Right cardiac atrium (tissue), 5 donors: ENCODE data around the gene SPATS1. TPM values are rescaled to one million over a fixed set of nuclear protein-coding genes. Genes with fewer than 3 reads are reported as not detected.
"Not testable (repeated sequence)": the region's sequence is repeated elsewhere in the genome, so short reads cannot be mapped to it uniquely, and the experiment has no call there.

Source experiments
- ATAC-seq, 2 donors: fragments of 200-7000 bp; cut with Tn5 transposase; one replicate each; pipeline versions ENCODE4 v1.8.0 to v1.9.1; 2020; ENCODE audit warnings: moderate library complexity in 2 of 2, mild to moderate bottlenecking in 1 of 2
- DNase-seq, 3 donors: peaks; one replicate each; pipeline ENCODE4 v3.0.0-alpha.2; 2020
- H3K27ac ChIP-seq: one replicate; pipeline ENCODE4 v1.5.1; 2013; ENCODE audit warnings: mild to moderate bottlenecking, low read length, control low read depth, moderate library complexity
- H3K27me3 ChIP-seq: one replicate; pipeline ENCODE4 v1.6.1; 2013; ENCODE audit not compliant: control insufficient read depth, insufficient read depth
- H3K4me1 ChIP-seq: one replicate; pipeline ENCODE4 v1.6.1; 2013; ENCODE audit warnings: low read length; ENCODE audit not compliant: control insufficient read depth, insufficient read depth
- H3K4me3 ChIP-seq: one replicate; pipeline ENCODE4 v1.5.1; 2013; ENCODE audit warnings: low read length, control low read depth
- H3K9me3 ChIP-seq: one replicate; pipeline ENCODE4 v1.6.1; 2013; ENCODE audit warnings: low read length; ENCODE audit not compliant: control insufficient read depth
- WGBS: extraction: QIAGEN DNeasy Blood & Tissue Kit; methylation state at CpG from one replicate; pipeline ENCODE4 v1.1.7; 2013; 5-methylcytosine and 5-hydroxymethylcytosine counted together
- intact Hi-C, 4 donors: fragments of 100-400 bp; cut with DNase I; formaldehyde crosslinking; loops; one replicate each; pipeline versions ENCODE4 v1.11.0 to v1.14.0; 2022 to 2023
- polyA plus RNA-seq: library from polyadenylated mRNA; stranded (reverse); fragments of 200-250 nt; gene quantifications from one replicate; pipeline ENCODE4 v1.2.3, GENCODE V29; 2013
- total RNA-seq, 4 donors: library from RNA; stranded (reverse); fragmentation: NEBNext Ultra II Directional; extraction: Animal tissue kit (Norgen Biotek cat#: 25700); gene quantifications; one replicate each; pipeline ENCODE4 v1.2.1, GENCODE V29; 2021
- donor health status: healthy with polysubstance abuse.
- donor health status: DM: no; HTN: yes; CAD: no.
- donor health status: DM: no; HTN: no; CAD: no.
- donor health status: DM: no; HTN: yes; CAD: no; lungs with severe emphysema.
- donor health status: DM: yes; HTN: yes; CAD: no.

The SPATS1 gene
- total and polyA plus RNA-seq, 5 donors, result not detected

GRCh38 chr6:44312901-44313788, 29.3 kb upstream of the SPATS1 start, which contains the start of gene AARS2:
Gene AARS2, minus strand, starts transcription at chr6:44313347. Its CDS starts 24 bp downstream, at chr6:44313323.
- Histone ChIP-seq H3K27me3 (no peaks in the 10 kb centered on the region), H3K27ac (peak within 1 kb of the TSS; percentile 57), H3K4me3 (peak within 1 kb of the TSS; percentile 81), H3K4me1 (peaks cover 3% of the 10 kb centered on the region), H3K9me3 (no peaks in the 10 kb centered on the region)
- intact Hi-C loops, result loop anchor here in 1 of 4 donors (10.0 kb wide), 1 partner anchor 138 kb away; no protein-coding TSS in a partner anchor
- 3% methylated on average over 52 of the region's 52 CpGs for WGBS
- DNase-seq, result peak; percentile 87 to 95 (median 94)
- peak; percentile 93 to 95 for ATAC-seq

- H3K27ac ChIP-seq, H3K4me1 ChIP-seq, DNase-seq, H3K27me3 ChIP-seq, H3K4me3 ChIP-seq, H3K9me3 ChIP-seq, ATAC-seq: not testable (repeated sequence)
- WGBS, result 90% methylated on average over 8 of the region's 8 CpGs
- intact Hi-C loops, result loop anchor here in 1 of 4 donors (10.0 kb wide), 1 partner anchor 140 kb away; no protein-coding TSS in a partner anchor
Measured at GRCh38 chr6:44314657-44315056, 27.8 kb upstream of the SPATS1 start.

- 63% methylated on average over 3 of the region's 3 CpGs for WGBS
- H3K27ac ChIP-seq, result no peak overlapping the region
- intact Hi-C loops, result loop anchor here in 1 of 4 donors (10.0 kb wide), 1 partner anchor 141 kb away; no protein-coding TSS in a partner anchor
- DNase-seq (no peak), ATAC-seq (no peak)
- H3K27me3 ChIP-seq, result no peaks in the 10 kb centered on the region
- no peaks in the 10 kb centered on the region for H3K9me3 ChIP-seq
- H3K4me1 ChIP-seq, result peaks cover 3% of the 10 kb centered on the region
- H3K4me3 ChIP-seq, result no peak overlapping the region
Measured at GRCh38 chr6:44315516-44315915, 26.9 kb upstream of the SPATS1 start.

- H3K4me3 ChIP-seq, result no peak overlapping the region
- no peaks in the 10 kb centered on the region for H3K9me3 ChIP-seq
- ATAC-seq (no peak), DNase-seq (no peak)
- H3K27ac ChIP-seq, result no peak overlapping the region
- intact Hi-C loops, result loop anchor here in 1 of 4 donors (10.0 kb wide), 1 partner anchor 141 kb away; no protein-coding TSS in a partner anchor
- 67% methylated on average over 5 of the region's 5 CpGs for WGBS
- H3K4me1 ChIP-seq, result peaks cover 3% of the 10 kb centered on the region
- no peaks in the 10 kb centered on the region for H3K27me3 ChIP-seq
Measured at GRCh38 chr6:44315951-44316350, 26.5 kb upstream of the SPATS1 start.

GRCh38 chr6:44316481-44316880, 26.0 kb upstream of the SPATS1 start:
- intact Hi-C loops, result loop anchor here in 1 of 4 donors (10.0 kb wide), 1 partner anchor 142 kb away; no protein-coding TSS in a partner anchor
- Histone ChIP-seq H3K27me3 (no peaks in the 10 kb centered on the region), H3K4me1 (peaks cover 3% of the 10 kb centered on the region), H3K9me3 (no peaks in the 10 kb centered on the region), H3K27ac (no peak overlapping the region), H3K4me3 (no peak overlapping the region)
- DNase-seq (no peak), ATAC-seq (no peak)
- 76% methylated on average over 12 of the region's 12 CpGs for WGBS

- 60% methylated on average over 9 of the region's 9 CpGs for WGBS
- not testable (repeated sequence) for H3K27me3 ChIP-seq, H3K4me1 ChIP-seq, ATAC-seq, DNase-seq, H3K9me3 ChIP-seq, H3K27ac ChIP-seq, H3K4me3 ChIP-seq
- intact Hi-C loops, result loop anchor here in 1 of 4 donors (10.0 kb wide), 1 partner anchor 142 kb away; no protein-coding TSS in a partner anchor
Measured at GRCh38 chr6:44317136-44317631, 25.3 kb upstream of the SPATS1 start.

- no peaks in the 10 kb centered on the region for H3K27me3 ChIP-seq
- H3K9me3 ChIP-seq, result no peaks in the 10 kb centered on the region
- no peak overlapping the region for H3K4me3 ChIP-seq
- H3K4me1 ChIP-seq, result no peaks in the 10 kb centered on the region
- DNase-seq, result no peak
- 78% methylated on average over 3 of the region's 3 CpGs for WGBS
- H3K27ac ChIP-seq, result no peak overlapping the region
- ATAC-seq, result no peak
- intact Hi-C loops, result no loop called here
Measured at GRCh38 chr6:44321210-44321609, 21.2 kb upstream of the SPATS1 start.

GRCh38 chr6:44327096-44327495, 15.4 kb upstream of the SPATS1 start:
- H3K4me3 ChIP-seq, result no peak overlapping the region
- intact Hi-C loops, result no loop called here
- H3K4me1 ChIP-seq, result no peaks in the 10 kb centered on the region
- H3K9me3 ChIP-seq, result no peaks in the 10 kb centered on the region
- ATAC-seq, result no peak
- H3K27ac ChIP-seq, result no peak overlapping the region
- DNase-seq, result no peak
- no peaks in the 10 kb centered on the region for H3K27me3 ChIP-seq

- intact Hi-C loops, result no loop called here
- Histone ChIP-seq H3K4me1 (no peaks in the 10 kb centered on the region), H3K27ac (no peak overlapping the region), H3K9me3 (no peaks in the 10 kb centered on the region), H3K27me3 (no peaks in the 10 kb centered on the region), H3K4me3 (no peak overlapping the region)
- 64% methylated on average over 2 of the region's 2 CpGs for WGBS
- DNase-seq, result no peak
- ATAC-seq, result no peak
Measured at GRCh38 chr6:44327760-44328159, 14.7 kb upstream of the SPATS1 start.

- H3K27me3 ChIP-seq, H3K4me1 ChIP-seq, intact Hi-C loops, H3K27ac ChIP-seq, ATAC-seq, H3K4me3 ChIP-seq, DNase-seq, H3K9me3 ChIP-seq: not testable (repeated sequence)
- WGBS, result 35% methylated on average over 7 of the region's 9 CpGs
Measured at GRCh38 chr6:44328203-44328602, 14.2 kb upstream of the SPATS1 start.

GRCh38 chr6:44329858-44330257, 12.6 kb upstream of the SPATS1 start:
- Histone ChIP-seq H3K4me3 (no peak overlapping the region), H3K4me1 (no peaks in the 10 kb centered on the region), H3K27me3 (no peaks in the 10 kb centered on the region), H3K9me3 (no peaks in the 10 kb centered on the region), H3K27ac (no peak overlapping the region)
- DNase-seq (no peak), ATAC-seq (no peak)
- 64% methylated on average over 5 of the region's 5 CpGs for whole genome bisulfite sequencing
- intact Hi-C loops, result loop anchor here in 3 of 4 donors (10.0 kb wide), 3 partner anchors 55 to 235 kb away; partner anchors contain the start of gene TMEM151B (in 1 of the 3)
